Mucosa of descending colon (tissue), 3 donors: ENCODE data around the gene CYTH1. TPM values are rescaled to one million over a fixed set of nuclear protein-coding genes. Genes with fewer than 3 reads are reported as not detected.

Experiments used
- ATAC-seq: fragments of 200-7000 bp; cut with Tn5 transposase; one replicate; pipeline ENCODE4 v1.9.1; 2020; ENCODE audit warnings: mild to moderate bottlenecking, moderate library complexity
- DNase-seq, 3 donors: peaks; one replicate each; pipeline ENCODE4 v3.0.0-alpha.2; 2020
- H3K36me3 ChIP-seq: fragments of 200-600 bp; one replicate; pipeline ENCODE4 v1.8.0; 2021; ENCODE audit warnings: low read depth, mild to moderate bottlenecking
- H3K4me1 ChIP-seq: fragments of 200-600 bp; one replicate; pipeline ENCODE4 v1.8.0; 2021; ENCODE audit warnings: low read depth, mild to moderate bottlenecking
- H3K4me3 ChIP-seq: fragments of 200-600 bp; one replicate; pipeline ENCODE4 v1.8.0; 2021; ENCODE audit warnings: mild to moderate bottlenecking
- H3K9me3 ChIP-seq: fragments of 200-600 bp; one replicate; pipeline ENCODE4 v1.8.0; 2021; ENCODE audit warnings: mild to moderate bottlenecking
- intact Hi-C, 2 donors: fragments of 100-400 bp; cut with DNase I in 1 of 2; cut with micrococcal nuclease in 1 of 2; formaldehyde crosslinking; loops; one replicate each; pipeline versions ENCODE4 v1.11.0 to v1.11.1; 2022; cut with DNase I, micrococcal nuclease
- total RNA-seq, 3 donors: library from RNA; stranded (reverse); fragmentation: NEBNext Ultra II Directional in 2 of 3; extraction: Animal tissue kit (Norgen Biotek cat#: 25700) in 2 of 3; gene quantifications; one replicate each; pipeline versions ENCODE4 v1.2.1 to v1.2.4, GENCODE V29; 2021 to 2023
- TF ChIP-seq, protein P1 (sequence below): fragments of 200-600 bp; IDR thresholded peaks from one replicate; pipeline ENCODE4 v1.8.0; 2022; ENCODE audit warnings: antibody characterized with exemption, mild to moderate bottlenecking
- donor health status: DM: no; HTN: no; CAD: no; lungs with moderate emphysema.
- donor health status: DM: no; HTN: no; CAD: no.
- donor health status: DM: no; HTN: yes; CAD: no.

The CYTH1 gene
- total RNA-seq, 3 donors from 2014 or later = 60.3 to 99.4 (median 91.6) TPM

DNA sequence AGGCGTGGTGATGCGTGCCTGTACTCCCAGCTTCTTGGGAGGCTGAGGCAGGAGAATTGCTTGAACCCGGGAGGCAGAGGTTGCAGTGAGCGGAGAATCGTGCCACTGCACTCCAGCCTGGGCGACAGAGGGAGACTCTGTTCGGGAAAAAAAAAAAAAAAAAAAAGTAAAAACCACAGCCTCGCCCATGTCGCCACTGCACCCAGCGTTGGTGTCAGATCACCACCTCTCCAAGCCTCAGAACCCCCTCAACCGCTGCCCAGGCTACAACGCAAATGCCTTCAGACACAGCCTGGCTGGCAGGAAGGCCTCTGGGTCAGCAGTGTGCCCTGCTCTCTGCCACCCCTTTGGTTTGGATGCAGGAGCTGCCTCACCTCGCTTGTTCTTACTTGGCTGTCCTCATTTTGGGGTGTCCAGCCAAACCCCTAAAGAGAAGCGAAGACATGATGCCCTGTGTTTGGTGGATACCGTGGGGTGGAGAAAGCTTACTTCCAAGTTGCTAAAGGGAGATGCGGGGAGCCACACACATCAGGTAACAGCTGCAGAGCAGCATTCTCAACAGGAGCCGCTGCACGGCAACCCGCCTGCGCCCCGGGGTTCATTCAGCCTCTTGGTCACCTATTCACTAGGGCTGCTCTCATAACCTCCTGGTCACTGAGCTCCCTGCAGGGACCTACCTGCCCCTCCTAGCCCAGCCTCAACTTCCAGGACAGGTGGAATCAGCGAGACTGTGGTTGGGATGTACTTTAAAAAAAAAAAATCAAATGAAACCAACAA lies 13.0 kb upstream of the CYTH1 start:
- no peaks in the 10 kb centered on the region for H3K9me3 ChIP-seq
- no peak for ATAC-seq
- peaks cover 5% of the 10 kb centered on the region for H3K4me1 ChIP-seq
- intact Hi-C loops = loop anchor here in 1 of 2 donors (10.0 kb wide), 1 partner anchor 300 kb away; no protein-coding TSS in a partner anchor
- no peak overlapping the region for H3K4me3 ChIP-seq
- TF ChIP-seq, protein P1, sequence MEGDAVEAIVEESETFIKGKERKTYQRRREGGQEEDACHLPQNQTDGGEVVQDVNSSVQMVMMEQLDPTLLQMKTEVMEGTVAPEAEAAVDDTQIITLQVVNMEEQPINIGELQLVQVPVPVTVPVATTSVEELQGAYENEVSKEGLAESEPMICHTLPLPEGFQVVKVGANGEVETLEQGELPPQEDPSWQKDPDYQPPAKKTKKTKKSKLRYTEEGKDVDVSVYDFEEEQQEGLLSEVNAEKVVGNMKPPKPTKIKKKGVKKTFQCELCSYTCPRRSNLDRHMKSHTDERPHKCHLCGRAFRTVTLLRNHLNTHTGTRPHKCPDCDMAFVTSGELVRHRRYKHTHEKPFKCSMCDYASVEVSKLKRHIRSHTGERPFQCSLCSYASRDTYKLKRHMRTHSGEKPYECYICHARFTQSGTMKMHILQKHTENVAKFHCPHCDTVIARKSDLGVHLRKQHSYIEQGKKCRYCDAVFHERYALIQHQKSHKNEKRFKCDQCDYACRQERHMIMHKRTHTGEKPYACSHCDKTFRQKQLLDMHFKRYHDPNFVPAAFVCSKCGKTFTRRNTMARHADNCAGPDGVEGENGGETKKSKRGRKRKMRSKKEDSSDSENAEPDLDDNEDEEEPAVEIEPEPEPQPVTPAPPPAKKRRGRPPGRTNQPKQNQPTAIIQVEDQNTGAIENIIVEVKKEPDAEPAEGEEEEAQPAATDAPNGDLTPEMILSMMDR = no peak
- H3K36me3 ChIP-seq = no peaks in the 10 kb centered on the region
- no peak for DNase-seq

DNA sequence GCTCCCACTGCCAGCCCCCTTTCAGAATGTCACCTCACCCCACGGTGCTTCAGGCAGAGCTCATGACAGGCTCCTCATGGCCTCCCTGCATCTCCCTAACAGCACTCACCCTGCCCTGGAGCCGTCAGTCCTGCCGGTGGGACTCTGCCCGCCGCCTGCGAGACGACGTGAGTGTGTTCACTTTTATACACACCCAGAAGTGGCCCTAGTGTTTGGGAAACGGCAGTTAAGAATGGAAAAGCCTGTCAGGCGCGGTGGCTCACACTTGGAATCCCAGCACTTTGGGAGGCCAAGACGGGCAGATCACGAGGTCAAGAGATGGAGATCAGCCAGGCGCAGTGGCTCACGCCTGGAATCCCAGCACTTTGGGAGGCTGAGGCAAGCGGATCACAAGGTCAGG lies 12.3 kb upstream of the CYTH1 start:
- peaks cover 11% of the 10 kb centered on the region for H3K4me1 ChIP-seq

GRCh38 chr17:78793968-78794367 lies 11.9 kb upstream of the CYTH1 start:
- Histone ChIP-seq H3K4me1 (peaks cover 14% of the 10 kb centered on the region), H3K4me3 (no peak overlapping the region), H3K9me3 (no peaks in the 10 kb centered on the region), H3K36me3 (no peaks in the 10 kb centered on the region)
- ATAC-seq = no peak
- DNase-seq = no peak
- TF ChIP-seq, protein P1 = no peak
- intact Hi-C loops = loop anchor here in 1 of 2 donors (10.0 kb wide), 1 partner anchor 299 kb away; no protein-coding TSS in a partner anchor

More for the DNA sequence above, 12.3 kb upstream of the CYTH1 start:
- intact Hi-C loops = loop anchor here in 1 of 2 donors (10.0 kb wide), 1 partner anchor 300 kb away; no protein-coding TSS in a partner anchor
- H3K36me3 ChIP-seq = no peaks in the 10 kb centered on the region
- TF ChIP-seq, protein P1 = no peak
- DNase-seq (no peak), ATAC-seq (no peak)
- no peak overlapping the region for H3K4me3 ChIP-seq
- H3K9me3 ChIP-seq = no peaks in the 10 kb centered on the region

- peaks cover 14% of the 10 kb centered on the region for H3K4me1 ChIP-seq
- H3K36me3 ChIP-seq = no peaks in the 10 kb centered on the region
- H3K4me3 ChIP-seq = no peak overlapping the region
- H3K9me3 ChIP-seq = no peaks in the 10 kb centered on the region
- intact Hi-C loops = loop anchor here in 1 of 2 donors (10.0 kb wide), 1 partner anchor 299 kb away; no protein-coding TSS in a partner anchor
- ATAC-seq (no peak), DNase-seq (no peak)
- TF ChIP-seq, protein P1 = no peak
Observed at GRCh38 chr17:78793415-78793814, 11.3 kb upstream of the CYTH1 start.

- TF ChIP-seq, protein P1 = no peak
- Histone ChIP-seq H3K36me3 (no peaks in the 10 kb centered on the region), H3K9me3 (no peaks in the 10 kb centered on the region), H3K4me3 (no peak overlapping the region), H3K4me1 (peaks cover 14% of the 10 kb centered on the region)
- DNase-seq = no peak
- intact Hi-C loops = loop anchor here in 1 of 2 donors (10.0 kb wide), 1 partner anchor 297 kb away; no protein-coding TSS in a partner anchor
- no peak for ATAC-seq
Observed at GRCh38 chr17:78791840-78792709, 10.0 kb upstream of the CYTH1 start.
